ENCODE measurements around the gene CCDC12.

Gene CCDC12

GRCh38 chr3:46976326-46977190 is at the start of gene CCDC12:
Gene CCDC12, minus strand, starts transcription at chr3:46976745. Its CDS starts 13 bp downstream, at chr3:46976732.
- ChIA-PET POLR2A (interaction anchor here (0.6 kb wide), 5 partner anchors 19 to 1807 kb away, joined by 3 to 7 read pairs (median 4); no protein-coding TSS in a partner anchor), CTCF (interaction anchor here (0.6 kb wide), 1 partner anchor 10 kb away, joined by 3 read pairs; no protein-coding TSS in a partner anchor)
- no peak for TF ChIP-seq CTCF (IDR thresholded peaks at IDR 0.05; ENCODE audit: control extremely low read depth, extremely low read depth, low read depth, missing control alignments)
- DNase-seq (ENCODE audit: extremely low spot score) = peak; percentile 96

- no peak for DNase-seq (ENCODE audit: extremely low spot score)
- no peak for TF ChIP-seq CTCF (IDR thresholded peaks at IDR 0.05; ENCODE audit: control extremely low read depth, extremely low read depth, low read depth, missing control alignments)
- POLR2A ChIA-PET = no interaction called here
- CTCF ChIA-PET = interaction anchor here (1.0 to 1.5 kb wide), 2 partner anchors 9 to 16 kb away, joined by 3 to 6 read pairs; no protein-coding TSS in a partner anchor
Observed at GRCh38 chr3:47024932-47025331, 48.4 kb upstream of the CCDC12 start.

- POLR2A ChIA-PET = no interaction called here
- no peak for DNase-seq (ENCODE audit: extremely low spot score)
- CTCF ChIA-PET = interaction anchor here (1.3 to 4.3 kb wide), 3 partner anchors 10 to 41 kb away, joined by 3 to 25 read pairs (median 5); no protein-coding TSS in a partner anchor
- TF ChIP-seq CTCF (IDR thresholded peaks at IDR 0.05; ENCODE audit: control extremely low read depth, extremely low read depth, low read depth, missing control alignments) = no peak
Observed at GRCh38 chr3:47022641-47023071, 46.1 kb upstream of the CCDC12 start.

- POLR2A ChIA-PET = no interaction called here
- no peak for TF ChIP-seq CTCF (IDR thresholded peaks at IDR 0.05; ENCODE audit: control extremely low read depth, extremely low read depth, low read depth, missing control alignments)
- DNase-seq (ENCODE audit: extremely low spot score) = no peak
- CTCF ChIA-PET = interaction anchor here (1.2 to 4.3 kb wide), 3 partner anchors 9 to 112 kb away, joined by 3 to 25 read pairs (median 7); no protein-coding TSS in a partner anchor
Observed at GRCh38 chr3:47020311-47020710, 43.8 kb upstream of the CCDC12 start.

GRCh38 chr3:47019201-47019600 is 42.7 kb upstream of the CCDC12 start:
- DNase-seq (ENCODE audit: extremely low spot score) = peak; percentile 51
- no peak for TF ChIP-seq CTCF (IDR thresholded peaks at IDR 0.05; ENCODE audit: control extremely low read depth, extremely low read depth, low read depth, missing control alignments)
- ChIA-PET CTCF (interaction anchor here (0.6 to 2.0 kb wide), 3 partner anchors 8 to 145 kb away, joined by 3 to 7 read pairs (median 3); no protein-coding TSS in a partner anchor), POLR2A (no interaction called here)

GRCh38 chr3:47018269-47018611 is 41.7 kb upstream of the CCDC12 start:
- no peak for TF ChIP-seq CTCF (IDR thresholded peaks at IDR 0.05; ENCODE audit: control extremely low read depth, extremely low read depth, low read depth, missing control alignments)
- ChIA-PET POLR2A (no interaction called here), CTCF (interaction anchor here (1.3 to 2.3 kb wide), 4 partner anchors 23 to 146 kb away, joined by 3 to 5 read pairs (median 3); no protein-coding TSS in a partner anchor)
- no peak for DNase-seq (ENCODE audit: extremely low spot score)

Measured in GM10248 (cell line).